Hepatic stellate cell (primary cell): ENCODE data around the gene SLX4IP.

Source experiments
- DNase-seq: peaks from one replicate; pipeline ENCODE4 v3.0.0; 2011; ENCODE audit warnings: low spot score

SLX4IP gene

DNA sequence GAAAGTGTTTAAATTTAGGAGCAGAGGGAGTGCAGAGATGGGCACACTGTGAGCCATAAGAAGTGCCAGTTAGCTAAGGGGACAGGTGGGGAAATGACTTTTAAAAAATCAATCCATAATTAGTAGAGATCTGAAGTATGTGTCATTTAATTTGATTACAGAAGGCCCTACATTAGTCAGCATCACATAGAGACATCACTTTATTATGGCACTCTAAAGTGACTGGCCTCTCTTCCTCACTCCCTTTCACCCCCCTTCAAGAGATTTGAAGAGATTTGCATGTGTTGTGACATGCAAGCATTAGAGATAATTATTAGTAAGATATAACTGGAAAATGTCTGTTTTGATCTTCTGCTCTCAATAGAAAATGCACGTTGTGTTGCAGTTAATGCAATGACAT is 86.7 kb downstream of the SLX4IP start:
- DNase-seq: no peak

DNA sequence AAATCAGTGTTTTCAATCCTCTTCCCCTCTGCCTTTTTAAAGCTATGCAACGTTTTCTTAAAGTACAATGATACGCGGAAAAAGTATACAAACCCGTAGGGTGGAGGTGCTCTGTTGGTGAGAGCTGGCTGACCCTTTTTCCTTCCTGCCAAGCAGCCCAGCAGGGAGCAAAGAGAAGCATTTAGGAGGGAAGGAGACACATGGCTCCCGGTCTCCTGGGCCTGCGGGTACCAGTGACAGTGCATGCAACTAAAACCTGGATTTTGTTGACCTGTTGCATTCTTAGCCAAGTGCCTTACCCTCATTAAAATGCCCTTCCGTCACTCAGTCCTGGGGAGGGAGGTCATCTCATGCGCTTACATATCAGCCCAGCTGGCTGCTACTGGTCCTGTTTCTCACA is 87.2 kb downstream of the SLX4IP start:
- no peak for DNase-seq

DNA sequence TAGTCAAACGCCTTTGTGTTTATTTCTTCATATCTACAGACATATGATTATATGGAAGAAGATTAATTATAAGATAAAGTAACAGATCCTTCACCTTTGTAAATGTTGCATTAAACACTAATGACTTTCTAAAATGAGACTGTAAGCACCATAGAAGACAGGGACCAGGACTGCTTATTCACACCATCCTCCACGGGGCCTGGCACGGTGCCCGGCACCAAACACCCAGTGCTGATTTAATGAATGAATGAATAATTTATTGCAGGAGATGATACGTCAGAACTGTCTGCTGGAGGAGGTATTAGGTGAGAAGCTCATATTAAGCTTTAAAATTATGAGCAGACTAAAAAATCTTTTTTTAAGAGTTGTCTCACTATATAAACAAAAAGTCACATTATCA is 88.3 kb downstream of the SLX4IP start:
- DNase-seq: no peak

DNA sequence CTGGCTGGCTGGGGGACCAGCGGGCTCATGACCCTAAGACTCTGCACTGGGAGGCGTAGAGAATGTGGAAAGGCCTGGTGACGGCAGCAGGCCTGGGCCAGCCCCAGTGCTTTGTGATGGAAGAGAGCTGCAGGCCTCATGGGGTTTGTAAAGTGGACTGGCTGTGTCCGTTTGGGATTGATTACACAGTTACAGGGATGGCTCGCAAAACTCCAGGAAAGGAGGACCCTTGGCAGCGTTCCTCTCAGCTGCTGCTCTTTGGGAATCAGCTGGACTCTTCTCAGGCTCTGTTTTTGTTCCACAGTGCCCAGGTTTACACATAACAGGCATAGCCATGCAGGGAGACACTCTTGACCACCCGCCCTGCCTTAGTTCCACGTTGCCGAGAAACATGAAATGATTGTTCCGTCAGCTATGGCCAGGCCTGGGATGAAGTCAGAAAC is 89.0 kb downstream of the SLX4IP start:
- no peak for DNase-seq

DNA sequence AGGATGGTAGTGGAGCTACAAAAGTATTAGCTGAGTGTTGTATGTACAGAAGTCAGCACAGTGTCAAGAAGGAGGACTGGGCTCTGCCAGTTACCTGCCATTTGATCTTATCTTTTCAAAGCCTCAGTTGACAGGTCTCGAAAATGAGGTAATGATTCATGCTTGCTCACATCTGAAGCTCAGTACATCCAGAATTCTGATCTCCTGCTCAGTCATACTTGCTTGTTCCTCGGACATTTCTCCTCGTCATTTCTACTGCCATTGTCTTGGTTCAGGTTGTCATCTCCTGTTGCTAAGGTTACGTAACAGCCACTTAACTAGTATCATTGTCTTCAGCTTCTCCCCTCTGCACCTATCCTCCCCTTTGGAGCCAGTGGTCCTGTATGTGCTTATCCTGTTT is 89.5 kb downstream of the SLX4IP start:
- DNase-seq: no peak

DNA sequence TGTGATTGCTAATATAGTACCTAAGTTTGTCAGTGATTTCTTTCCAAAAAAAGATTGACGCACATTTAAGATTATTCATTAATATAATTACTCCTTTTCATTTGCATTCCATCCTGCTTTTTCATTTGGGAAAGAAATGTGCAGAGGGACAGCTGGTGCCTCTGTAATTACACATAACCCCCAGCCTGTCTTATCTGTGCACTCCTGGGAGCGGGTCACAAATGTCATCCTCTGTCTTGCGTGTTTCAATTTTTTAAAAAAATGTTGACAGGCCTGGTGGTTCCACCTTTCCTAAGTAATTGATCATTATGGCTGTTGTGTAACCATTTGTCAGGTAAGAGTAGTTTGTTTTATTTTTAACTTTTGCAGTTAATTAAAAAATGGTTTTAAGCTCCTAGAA is 92.7 kb downstream of the SLX4IP start:
- no peak for DNase-seq

DNA sequence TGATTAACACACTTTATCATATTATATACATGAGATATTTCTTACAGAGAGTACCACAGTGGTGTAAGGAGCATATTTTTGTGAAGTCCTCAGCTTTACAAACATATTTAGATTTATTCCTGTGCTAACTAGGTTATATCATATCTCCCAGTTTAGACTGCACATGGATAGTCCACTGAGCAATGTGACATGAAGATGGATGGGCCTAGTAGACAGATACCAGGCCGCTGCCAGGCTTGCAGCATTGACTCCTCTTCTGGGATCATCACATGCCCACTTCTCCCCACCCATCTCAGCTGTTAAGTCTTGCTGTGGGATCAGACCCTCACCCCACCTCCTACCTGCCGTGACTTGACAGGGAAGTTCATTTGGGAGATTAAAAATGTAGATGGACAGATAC is 95.8 kb downstream of the SLX4IP start:
- no peak for DNase-seq

DNA sequence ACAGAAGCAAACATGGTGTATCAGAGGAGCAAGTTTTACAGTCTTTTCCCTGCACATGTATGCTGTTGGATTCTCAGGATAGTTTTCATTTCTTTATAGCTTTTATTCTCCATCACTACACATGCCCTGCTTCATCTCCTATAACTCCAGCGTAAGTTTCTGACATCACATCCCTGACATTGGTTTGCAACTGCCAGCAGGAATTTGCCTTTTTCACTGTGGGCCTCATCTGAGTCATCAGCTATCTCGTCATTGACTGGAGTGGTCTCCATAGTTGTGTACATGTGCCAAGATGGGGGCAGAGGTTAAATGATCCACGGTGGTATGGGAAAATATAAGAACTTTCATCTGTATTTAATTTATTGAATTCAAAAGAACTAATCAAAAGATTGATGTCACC is 96.7 kb downstream of the SLX4IP start:
- DNase-seq: no peak

DNA sequence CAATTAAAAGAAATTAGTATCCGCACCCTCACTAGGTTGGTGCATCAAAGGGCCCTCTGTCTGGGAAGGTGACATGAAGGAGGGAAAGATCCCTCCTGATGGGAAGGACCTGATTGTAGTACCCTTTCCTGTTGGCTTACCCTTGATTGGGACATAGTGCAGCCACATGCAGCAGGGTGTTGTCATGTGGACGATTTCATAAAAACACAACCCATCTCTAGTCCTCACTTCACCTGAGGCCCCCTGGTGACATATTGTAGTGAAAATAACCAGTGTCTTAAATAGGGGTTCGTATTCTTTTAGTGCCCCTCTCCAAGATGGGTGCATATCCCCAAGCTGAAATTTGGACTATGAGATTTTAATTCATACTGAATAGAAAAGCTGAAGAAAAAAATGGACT is 97.3 kb downstream of the SLX4IP start:
- no peak for DNase-seq

DNA sequence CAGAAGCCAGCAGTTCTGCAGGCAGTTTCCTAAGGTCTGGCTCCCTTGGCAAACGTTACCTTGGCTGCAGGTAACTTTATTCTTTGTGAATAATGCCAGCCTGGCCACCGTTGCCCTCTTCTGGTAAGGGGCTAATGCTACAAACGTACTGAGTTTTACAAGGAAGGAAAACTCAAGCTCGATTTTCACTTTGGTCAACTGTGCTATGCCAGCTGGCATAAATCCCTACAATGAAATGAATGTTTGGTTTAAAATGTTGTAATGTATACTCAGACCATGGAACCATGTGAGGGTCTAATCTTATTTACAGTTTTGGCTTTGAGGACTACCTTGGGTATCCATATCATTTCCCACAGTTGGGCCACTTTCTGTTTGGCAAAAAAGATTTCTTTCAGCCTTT is 101.4 kb downstream of the SLX4IP start:
- no peak for DNase-seq

DNA sequence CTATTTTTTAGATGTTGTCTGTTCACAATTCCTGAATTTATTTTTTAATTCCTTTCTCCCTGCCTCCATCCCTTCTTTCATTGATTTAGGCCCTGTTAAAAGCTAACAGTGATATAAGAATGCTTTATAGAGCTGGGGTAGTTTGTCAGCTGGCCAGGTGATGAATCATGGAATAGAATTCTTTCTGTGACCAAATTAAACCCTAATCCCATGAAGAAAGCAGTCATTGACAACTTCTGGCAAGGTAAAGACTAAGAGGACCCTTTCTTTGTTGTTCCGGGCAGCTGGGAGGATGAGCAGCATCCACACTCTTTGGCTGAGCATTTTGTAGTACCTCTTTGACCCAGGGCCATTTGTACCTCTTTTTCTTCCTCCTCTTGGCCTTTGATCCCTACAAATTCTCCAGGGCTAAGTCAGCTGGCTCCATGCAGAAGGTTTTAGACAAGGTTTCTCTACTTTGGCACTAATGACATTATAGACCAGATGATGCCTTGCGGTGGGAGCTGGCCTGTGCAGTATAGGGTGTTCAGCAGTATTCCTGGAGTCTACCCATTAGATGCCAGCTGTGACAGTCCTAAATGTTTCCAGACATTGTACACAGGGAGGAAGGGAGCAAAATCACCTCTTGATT is 102.9 kb downstream of the SLX4IP start:
- DNase-seq: no peak

DNA sequence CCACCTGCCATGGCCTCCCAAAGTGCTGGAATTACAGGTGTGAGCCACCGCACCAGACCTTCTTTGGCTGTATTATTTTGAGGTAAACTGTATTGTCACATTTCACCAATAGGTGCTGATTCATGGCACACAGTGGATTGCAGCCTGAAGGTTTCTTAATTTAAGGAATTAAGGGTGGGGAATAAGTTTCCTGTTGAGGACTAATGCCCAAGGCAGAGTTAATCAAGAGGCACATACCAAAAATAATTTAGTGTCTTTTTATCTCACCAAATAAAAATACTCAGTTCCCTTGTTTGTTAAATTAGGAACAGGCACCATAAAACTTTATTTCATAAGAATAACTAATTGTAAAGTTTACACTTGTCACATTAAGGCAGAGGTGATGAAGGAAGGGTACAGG is 103.7 kb downstream of the SLX4IP start:
- DNase-seq: no peak

DNA sequence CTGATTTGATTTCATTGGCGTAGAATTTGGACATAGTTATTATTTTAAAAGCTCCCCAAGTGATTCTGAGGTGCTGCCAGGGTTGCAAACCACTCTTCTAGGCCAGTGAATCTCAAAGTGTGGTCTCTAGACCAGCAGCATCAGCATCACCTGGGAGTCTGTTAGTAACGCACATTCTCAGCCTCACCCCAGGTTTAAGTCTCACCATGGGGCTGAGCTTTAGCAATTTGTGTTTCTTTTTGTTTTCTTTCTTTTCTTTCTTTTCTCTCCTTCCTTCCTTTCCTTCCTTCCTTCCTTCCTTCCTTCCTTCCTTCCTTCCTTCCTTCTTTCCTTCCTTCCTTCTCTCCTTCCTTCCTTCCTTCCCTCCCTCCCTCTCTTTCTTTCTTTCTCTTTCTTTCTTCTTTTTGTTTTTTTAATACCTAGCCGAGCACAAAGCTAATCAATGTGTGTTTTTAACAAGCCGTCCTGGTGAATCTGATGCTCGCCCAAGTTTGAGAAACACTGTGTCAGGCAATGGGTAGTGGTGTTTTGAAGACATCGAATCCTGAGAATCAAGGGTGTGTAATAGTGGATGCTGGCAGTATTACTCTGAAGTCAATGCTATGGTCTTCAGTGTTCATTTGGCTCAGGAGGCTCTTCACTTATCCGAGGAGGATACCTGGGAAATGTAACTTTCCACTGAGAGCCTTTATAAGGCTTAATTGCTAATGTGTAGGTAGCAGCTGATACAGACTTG is 104.9 kb downstream of the SLX4IP start:
- DNase-seq: no peak

DNA sequence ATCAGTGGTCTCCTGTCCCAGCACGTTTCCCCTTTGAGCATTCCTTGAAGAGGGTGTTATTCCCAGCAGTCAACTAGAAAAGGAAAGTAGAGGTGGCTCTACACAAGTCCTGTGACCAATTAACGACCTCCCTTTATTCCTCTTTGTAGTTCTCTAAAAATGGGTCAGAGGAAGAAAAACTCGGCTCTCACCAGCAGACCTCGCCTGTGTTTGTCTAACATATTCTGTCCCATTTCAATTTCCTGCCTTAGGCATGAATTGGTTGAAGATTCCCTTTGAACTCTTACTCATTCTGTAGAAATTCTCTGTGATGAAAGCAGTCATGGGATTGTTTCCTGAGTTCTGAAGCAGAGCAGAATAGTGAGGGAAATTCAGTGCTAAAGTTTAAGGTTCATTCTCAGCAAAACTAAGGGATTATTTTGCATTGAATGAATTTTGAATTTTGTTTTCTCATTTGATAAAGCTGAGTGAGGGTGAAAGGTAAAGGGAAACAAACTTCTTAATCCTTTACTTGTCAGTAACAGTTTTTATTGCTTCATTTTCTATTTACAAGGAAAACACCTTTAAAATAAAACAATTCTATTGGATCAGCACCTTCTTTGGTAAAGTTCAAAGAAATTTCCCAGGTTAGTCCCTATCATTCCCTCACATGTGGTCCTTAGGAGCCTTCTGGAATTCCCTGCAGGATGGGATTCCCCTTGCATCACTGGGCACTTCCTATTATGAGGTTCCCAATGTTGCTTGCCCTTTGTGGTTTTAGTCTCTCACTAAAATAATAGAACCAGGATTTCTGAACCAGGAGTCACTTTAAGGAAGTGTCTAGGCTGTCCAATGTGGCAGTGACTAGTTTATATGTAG is 105.8 kb downstream of the SLX4IP start:
- DNase-seq: peak; percentile 67

DNA sequence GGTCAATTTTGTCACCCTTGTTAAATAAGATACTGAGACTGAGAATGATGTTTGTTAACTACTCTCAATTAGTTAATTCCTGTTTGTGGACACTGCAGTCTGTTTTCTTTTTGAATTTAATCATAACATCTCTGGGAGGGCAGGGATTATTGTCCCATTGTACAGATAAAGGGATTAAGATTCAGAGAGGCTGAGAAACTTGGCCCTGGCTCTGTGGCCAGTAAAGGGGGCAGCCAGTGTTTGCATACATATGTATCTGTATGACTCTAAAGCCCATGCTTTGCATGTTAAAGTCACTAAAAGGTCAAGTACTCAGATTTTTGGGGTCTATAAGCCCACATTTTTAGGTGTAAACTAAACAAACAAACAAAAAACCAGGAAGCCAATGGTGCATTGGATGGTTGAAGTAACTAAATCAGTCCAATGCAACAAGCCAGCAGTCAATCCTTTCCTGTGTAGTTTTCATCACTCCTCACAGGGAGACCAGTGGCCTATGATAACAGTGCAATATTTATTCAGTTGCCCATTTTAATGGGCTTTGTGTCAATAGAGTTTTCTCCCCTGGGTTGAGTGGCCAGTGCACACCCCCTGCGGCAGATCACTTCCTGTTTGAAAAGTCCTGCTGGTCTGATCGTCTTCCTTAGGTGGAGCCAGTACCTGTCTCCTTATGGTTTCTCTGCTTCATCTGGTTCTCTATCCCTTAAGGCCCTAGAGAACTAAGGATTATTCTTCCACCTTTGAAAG is 106.7 kb downstream of the SLX4IP start:
- DNase-seq: no peak

DNA sequence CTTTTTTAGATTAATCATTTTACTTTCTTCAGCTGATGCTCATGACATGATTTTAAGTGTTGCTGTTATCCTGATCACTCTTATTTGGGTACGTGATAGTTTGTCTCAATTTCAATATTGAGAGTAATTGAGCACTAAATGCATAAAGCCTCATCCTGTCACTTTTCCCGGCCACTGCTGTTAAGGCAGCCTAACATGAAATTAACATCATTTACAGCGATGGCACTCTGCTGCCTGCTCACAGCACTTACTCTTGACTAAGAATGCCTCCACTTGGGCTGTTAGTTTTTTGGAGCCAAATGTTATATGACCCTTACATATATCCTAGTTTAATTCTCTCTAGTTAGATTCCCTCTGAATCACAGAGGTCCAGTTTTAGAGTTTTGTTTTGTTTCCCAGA is 107.3 kb downstream of the SLX4IP start:
- no peak for DNase-seq

DNA sequence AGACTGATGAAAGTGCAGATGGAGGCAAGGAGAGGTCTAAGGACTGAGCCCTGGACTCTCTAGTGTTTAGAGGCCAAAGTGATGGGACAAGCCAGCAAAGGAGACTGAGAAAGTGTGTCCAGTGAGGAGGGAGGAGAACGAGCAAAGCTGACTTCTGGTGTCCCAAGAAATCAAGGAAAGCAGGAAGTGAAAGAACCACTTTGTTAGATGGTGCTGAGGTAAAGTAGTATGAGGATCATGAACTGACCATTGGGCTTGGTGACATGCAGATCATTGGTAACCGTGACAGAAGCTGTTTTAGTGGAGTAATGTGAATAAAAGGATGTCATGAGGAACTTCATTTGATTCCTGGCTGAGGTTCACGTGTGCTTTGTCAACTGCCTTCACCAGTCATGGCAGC is 108.4 kb downstream of the SLX4IP start:
- no peak for DNase-seq

DNA sequence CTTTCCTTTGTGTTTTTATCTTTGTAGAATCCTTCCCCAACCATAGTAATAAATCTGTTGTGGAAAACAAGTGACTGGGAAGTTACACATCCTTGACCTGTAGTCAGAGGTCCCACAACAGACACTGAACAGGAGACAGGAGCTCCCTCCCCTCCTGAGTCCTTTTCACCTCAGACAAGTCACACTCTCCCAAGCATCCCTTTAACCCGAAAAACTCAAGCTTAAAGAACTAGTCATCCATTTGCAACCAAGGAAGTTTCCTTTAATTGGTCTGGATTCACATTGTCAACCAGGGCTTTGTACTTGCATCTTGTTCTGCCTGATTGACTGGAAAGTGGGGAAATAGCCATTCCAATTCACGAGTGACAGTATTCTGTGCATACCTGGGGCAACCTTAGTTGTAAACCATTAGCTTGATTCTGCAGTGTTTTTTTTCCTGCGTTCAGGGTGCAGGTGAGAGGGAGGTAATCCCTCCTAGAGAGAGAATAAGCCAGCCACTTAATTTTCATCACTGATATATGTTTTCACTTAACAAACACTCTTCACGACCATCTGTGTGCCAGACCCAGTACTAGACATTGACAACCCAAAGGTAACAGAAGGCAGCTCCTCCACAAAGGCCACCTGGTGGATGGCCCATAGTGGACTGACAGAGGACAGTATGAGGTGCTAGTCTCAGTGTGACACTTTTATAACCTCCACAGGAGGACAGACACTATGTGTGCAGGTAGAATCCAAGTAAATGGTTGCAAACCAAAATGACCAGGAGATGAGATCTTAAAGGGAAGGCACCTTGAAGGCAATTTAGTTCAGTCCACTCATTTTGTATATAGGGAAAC is 112.4 kb downstream of the SLX4IP start:
- DNase-seq: no peak

DNA sequence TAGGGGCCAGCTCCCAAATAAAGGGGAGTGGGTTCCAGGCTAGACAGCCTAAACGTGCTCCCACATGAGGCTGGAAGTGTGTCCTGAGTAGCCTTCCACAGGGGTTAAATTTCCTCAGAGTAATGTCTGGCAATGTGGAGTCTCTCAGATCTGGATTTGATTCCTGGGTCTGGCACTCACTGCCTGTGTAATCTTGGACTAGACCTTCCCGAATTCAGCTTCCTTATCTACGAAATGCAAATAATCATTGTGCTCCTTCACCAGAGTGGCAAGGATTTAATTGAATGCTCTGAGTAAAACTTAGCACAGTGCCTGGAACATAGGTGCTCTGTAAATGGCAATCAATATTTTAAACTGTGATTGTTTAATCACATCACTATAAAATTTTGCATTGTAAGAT is 114.4 kb downstream of the SLX4IP start:
- DNase-seq: no peak

DNA sequence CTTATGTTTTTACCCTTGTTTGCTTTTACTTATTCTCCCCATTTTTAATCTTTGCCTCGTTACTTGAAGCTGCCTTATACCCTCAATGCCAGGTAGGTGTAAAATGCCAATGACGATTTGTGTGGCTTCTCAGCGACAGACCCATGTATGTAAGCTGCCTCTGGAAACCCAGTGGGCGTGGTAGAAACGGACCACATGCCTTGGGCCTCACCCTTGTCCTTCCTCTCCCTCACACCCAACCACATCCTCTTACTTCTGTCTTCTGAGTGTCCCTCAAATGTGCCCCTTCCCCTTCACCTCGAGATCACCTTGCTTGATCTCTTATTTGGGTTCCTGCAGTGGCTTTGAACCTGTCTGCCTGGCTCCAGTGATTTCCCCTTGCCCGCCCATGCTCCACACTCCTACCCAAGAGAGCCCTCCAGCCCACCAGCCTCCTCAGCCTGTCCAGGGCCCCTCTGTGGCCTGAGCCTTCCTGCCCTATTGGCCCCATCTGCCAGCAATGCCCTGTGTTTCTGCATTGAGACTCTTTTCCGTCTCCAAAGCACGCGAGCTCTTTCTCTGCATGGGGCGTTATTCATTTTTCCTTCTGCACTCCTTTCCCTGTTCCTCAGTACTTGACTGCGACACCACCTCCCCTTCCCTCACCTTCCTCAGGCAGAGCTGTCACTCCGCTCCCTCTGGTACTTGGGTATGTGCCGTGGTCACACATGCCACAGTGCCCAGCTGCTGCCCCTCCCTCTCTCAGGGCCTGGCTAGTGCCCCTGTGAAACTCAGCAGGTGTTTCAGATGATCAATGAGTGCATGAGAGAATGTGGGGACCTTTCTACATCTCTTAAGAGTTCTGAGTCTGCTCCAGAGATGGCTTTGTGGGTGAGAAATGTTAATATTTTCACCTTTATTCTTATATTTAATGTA is 115.4 kb downstream of the SLX4IP start:
- no peak for DNase-seq
